HG03097 (cell line): ENCODE results near the gene NHLRC2.
"Not testable (repeated sequence)": the region's sequence is repeated elsewhere in the genome, so short reads cannot be mapped to it uniquely, and the experiment has no call there.

Experiments
- ATAC-seq: cut with Tn5 transposase; IDR thresholded peaks from one replicate; pipeline ENCODE4 v1.9.1; 2021; ENCODE audit not compliant: unreplicated experiment, low FRiP score

NHLRC2 gene

DNA sequence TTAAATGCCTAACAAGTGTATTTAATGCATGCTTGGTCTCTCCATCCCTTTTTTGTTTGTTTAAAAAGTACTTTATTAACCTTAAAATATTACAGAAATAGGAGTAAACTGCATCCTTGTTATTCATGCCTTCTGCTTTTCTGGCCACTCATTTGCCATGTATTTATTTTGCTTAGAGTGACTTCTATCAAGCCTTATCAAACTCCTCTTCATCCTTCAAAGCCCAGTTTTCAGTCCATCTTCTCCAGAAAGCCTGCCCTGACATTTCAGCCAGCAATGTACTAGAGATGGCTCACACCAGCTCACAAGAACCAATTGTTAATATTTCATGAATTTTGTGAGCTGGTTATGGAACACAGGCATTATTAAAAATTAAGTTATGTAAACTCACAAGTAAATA lies 82.8 kb downstream of the NHLRC2 start:
- ATAC-seq, result no peak

DNA sequence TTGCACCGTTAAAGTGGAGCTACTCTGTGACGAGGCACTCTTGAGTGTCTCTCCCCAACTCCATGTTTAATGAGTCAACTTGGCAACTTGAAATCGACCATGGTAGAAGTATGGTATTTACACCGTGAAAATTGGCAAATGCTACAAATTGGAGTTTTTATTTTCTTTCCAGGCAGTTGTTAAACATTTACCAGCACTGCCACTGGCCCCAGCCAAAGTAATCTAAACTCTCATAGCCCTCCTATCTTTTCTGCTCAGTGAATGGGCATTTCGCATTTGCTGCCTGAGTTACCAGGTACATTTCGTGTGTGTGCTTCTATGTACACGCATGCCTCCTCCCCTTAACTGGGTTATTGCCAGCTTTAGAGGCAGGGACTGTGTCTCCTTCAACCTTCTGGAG lies 83.3 kb downstream of the NHLRC2 start:
- no peak for ATAC-seq

DNA sequence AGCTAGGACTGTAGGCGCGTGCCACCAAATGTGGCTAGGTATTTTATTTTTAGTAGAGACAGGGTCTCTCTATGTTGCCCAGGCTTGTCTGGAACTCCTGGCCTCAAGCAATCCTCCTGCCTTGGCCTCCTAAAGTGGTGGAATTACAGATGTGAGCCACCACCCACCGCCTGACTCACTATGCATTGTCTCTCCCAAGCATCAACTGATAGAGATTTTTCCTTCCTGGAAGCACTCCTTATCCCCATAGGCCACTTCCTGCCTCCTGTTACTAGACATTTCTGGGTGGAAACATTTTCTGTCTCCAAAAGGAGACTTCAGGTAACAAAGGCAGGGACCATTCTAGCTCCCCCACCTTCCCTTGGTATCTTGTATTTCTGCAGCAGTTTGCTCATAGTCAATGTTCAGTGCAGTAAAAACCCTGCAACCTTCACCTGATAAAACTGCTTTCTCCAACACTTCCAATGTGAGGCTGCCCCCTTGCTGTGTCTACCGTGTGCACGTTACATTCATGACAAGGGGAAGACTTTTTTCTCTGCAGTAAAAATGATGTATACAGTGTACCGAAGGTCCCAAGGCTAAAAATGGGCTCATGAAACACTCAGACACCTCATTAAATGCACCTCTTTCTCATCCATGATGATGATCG lies 84.9 kb downstream of the NHLRC2 start:
- no peak for ATAC-seq

DNA sequence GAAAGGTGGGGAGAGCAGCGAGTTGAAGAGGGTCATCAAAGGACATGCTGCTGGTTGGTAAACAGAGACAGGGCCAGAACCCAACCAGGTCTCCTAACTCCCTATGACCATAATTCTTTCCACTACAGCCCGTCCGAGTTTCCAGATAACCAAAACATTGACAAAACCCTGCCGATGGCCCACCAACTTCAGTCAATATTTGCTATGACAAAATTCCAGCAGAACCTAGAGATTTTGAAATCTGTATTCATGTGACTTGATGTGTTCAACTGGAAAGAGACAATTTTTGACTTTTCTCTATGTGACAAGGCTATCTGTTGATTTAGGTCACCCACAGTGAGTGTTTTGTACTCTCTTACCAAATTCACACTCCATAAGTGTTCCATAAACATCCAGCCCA lies 86.7 kb downstream of the NHLRC2 start:
- no peak for ATAC-seq

DNA sequence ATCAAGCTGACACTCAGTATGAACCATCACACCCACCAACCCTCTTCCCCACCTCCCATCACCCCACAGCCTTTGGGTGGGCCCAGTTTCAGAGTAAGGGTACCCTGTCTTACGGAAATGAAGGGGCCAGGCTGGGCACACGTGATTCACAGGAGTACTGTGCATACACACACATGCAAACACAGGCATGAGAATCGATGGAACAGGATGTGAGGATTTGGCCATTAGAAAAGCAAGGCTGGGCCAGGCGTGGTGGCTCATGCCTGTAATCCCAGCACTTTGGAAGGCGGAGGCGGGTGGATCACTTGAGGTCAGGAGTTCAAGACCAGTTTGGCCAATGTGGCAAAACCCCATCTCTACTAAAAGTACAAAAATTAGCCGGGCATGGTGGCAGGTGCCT lies 88.7 kb downstream of the NHLRC2 start:
- ATAC-seq, result not testable (repeated sequence)

DNA sequence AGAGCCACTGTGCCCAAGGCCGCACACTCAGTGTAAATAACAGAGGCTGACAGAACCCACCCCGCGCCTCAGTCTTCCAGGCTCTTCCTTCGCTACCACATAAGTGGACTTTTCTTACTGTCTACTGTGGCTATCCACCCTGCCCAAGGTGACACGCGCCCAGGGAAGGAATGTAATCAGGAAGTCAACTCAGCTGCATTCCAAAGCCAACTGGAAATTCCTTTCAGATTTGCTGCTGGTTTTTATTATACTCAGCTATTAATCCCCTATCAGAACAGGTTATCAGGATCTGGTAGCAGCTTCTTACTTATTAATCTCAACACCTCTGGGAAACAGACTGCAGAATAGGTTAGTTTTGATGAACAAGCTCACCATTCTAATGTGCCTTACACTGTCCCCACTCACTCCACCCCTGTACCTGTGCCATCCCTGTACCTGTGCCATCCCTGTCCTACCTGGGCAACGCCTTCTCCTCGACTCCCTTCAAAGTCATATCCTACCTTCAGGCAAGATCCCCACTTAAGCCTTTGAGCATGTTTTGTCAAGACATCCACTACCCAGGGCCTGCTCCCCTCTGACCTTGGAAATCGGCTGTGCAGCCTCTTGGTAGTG lies 90.7 kb downstream of the NHLRC2 start:
- ATAC-seq, result no peak

DNA sequence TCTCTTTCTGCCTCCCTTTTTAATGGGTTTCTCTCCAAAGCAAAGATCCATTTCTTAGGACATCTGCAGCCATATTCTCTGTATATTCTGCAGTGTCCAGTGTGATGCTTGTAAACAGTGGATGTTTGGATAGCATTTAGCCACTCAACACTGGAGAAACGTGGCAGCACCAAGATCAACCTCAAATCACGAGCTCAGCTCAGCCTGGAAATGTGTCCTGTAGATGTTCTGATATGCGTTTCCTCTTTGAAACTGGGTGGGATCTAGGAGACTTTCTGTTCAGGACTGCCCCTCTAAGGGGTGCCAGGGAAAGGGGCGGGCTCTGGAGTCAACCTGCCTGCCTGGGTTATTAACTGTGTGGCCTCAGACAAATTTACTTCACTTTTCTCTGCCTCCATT lies 91.2 kb downstream of the NHLRC2 start:
- ATAC-seq, result no peak

DNA sequence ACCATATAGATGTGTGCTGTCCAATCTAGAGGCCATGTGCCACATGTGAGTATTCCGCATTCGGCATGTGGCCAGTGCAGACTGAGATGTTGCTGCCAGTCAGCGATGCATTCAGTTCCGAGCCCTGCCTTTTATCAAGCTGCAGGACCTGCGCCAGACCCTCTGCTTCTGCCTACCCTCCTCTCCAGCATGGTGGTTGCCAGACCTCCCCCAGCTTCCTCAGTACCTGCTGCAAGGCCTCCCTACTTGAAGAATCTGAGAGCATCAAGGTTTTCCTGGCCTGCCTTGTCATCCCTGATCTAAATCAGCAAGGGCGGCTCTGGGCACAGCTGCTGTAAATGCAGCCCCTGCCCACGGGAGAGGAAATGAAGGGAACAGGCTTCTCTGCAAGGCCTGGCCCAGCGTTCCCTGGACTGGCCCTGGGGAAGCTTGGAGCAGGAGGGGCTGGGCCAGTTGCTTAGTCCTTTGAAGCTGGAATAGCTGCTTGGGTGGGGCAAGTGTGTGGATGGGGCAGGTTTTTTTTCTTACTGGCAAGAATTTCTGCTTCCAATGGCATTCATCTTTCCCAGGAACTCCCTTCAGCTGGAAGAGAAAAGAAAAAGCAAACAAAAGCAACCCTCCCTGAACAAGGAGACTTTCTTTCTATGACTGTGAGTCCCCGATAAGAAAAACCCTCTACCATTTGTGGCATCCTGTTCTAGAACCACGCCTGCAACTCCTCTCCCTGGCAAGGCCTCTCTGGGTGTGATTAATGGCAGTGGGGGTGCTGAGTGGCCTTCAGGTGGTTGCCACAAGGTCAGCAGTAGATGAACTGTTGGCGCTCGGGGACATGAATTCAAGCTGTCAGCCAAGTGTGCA lies 93.0 kb downstream of the NHLRC2 start:
- no peak for ATAC-seq

DNA sequence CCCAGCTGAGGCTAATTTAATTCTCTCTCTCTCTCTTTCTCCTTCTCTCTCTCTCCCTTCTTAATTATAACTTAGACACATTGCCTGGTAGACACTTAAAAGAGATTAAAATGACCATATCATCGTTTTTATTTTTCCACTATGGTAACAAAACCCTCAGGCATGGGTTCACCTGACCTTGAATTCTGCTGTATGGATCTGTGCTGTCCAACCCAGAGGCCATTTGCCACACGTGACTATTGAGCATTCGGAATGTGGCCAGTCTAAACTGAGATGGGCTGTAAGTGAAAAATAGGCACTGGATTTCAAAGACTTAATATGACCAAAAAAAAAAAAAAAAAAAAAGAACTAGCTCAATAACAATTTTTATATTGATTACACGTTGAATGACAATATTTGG lies 93.6 kb downstream of the NHLRC2 start:
- no peak for ATAC-seq

DNA sequence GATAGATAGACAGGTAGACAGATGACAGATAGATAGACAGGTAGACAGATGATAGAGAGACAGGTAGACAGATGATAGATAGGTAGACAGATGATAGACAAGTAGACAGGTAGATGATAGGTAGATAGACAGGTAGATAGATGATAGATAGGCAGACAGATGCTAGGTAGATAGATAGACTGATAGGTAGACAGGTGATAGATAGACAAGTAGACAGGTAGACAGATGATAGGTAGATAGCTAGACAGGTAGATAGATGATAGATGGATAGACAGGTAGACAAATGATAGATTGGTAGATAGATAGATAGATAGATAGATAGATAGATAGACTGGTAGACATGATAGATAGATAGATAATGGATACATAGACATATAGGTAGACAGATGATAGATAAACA lies 95.8 kb downstream of the NHLRC2 start:
- no peak for ATAC-seq

DNA sequence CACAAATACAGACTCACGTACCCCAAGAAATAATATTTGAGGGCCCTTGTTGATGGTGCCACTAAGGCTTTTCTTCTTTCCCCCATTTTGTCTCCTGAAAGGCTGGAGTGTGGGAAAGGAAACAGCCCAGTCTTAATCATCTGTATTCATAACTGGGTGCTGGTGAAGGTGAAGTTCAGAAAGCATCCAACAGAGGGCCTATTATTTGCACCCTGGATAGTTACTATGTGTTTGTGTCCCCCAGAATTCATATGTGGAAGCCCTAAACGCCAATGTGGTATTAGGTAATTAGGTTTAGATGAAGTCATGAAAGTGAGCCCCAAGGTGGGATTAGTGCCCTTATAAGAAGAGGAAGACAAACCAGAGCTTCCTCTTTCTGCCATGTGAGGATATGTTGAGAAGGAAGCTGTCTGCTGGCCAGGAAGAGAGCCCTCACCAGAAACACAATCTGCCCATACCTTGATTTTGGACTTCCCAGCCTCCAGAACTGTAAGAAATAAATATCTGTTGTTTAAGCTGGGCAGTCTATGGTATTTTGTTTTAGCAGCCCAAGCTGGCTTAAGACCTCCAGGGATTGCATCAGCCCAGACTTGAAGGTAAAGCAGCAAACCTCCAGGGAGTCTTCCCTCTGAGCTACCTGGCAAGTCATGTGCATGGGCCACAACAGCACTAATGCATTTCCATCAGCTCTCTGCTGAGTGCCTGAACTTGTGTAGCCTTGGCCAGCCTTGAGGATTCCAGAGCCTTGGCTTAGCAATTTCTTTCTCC lies 99.2 kb downstream of the NHLRC2 start:
- ATAC-seq, result no peak

DNA sequence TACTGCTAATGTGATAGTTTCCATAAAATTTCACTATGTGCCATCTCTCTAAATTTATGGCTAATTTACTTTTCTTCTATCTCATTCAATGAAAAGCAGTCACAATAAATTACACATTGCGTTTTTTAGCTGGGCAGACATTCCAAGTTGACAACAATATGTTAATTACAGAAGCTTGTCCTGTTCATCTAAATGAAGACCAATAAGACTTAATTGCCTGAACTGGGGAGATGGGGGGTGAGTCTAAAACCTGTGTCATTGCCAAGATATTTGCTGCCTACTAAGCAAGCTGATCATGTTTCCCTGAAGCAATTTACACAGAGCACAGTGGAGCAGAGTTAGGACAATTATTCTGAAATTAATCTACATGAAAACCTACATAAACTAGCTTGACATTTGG lies 99.9 kb downstream of the NHLRC2 start:
- ATAC-seq, result no peak

DNA sequence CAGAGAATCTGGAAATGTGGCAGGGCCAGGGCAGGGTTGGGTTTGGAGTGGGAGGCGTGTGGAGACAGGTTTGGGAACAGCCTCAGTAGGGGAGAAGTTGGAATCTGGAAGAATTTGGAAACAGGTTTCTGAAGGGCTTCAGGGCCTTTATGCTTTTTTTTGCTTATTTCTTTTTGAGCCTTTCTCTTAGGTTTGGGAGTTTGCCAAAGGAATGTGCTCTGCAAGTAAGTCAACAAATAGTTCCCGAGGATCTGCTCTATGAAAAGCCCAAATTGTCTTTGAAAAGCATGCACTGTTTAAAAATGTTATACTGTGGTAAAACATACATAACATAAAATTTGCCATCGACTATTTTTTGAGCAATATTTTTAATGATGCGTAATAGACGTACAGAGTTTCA lies 102.6 kb downstream of the NHLRC2 start:
- ATAC-seq, result no peak

DNA sequence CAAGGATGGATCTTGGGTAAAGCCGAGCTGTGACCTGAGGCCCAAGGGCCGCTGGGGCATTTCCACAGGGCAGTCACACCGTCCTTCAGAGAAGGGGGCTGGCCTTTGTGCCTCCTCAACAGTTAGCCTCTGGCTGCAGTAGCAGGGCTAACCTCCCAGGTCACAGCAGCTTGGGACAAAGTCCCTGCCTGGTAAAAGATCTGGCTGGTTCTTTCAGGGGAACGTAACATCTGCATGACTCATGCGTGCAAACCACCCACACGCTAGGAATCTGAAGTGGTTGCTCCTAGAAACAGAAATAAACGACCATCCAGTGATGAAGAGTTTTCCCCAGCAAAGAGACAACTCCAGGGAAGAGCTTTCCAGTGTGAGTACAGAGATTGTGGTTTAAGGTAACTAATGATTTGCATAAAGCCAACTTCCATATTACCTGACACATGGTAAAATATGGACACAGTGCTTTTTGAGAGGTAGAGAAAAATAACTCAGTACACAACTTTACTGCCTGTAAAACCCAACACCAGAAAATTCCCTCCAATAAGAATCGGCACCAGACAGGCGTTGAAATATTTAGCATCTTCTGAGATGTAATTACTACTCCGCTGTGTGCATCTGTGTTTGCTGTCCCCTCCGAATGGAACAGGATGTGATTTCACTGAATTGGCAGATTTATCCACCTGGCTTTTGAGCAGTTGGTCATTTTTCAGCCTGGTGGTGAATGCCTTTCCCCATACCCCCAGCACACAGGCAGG lies 104.3 kb downstream of the NHLRC2 start:
- ATAC-seq, result no peak

DNA sequence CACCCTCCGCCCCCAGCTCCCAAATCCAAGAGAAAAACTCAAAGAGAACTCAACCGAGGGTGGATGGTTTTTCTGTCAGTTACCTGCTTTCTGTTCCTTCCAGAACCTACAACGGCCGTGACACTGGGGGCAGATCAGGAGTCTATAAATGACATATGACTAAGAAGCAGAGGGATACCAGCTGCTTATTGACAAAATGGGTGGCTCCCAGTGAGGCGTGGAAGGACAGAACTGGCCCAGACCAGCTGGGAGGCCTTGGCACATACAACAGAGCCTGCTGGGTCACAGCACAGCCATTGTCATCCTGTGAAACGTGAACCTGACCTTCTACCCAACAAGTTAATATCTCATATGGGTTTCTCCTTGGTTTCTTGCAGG lies 104.9 kb downstream of the NHLRC2 start:
- no peak for ATAC-seq

DNA sequence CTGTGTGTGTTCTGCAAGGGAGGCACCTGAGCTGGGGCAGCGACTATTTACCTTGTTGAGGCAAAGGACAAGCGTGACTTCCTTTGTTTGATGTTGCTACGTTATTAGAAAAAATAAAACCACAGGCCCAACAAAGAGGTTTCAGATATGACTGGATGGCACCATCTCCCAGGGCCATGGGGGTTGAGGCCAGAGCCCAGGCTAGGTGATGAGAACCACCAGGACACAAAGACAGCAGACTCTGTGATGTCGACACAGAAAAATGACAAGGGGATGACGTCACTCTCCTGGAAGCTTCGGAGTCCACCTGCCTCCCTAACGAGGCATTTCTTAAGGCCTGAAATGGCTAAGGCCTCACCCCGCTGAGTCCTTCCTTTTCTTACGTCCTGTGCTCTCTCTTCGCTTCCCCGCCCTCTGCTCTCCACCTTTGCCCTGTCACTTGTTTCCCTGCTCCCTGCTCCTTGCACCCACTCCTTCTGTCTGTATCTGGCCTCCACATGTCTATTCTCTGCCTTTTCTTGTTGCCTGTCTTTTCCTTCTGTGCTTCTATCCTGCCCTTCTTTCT lies 106.2 kb downstream of the NHLRC2 start:
- ATAC-seq, result no peak

DNA sequence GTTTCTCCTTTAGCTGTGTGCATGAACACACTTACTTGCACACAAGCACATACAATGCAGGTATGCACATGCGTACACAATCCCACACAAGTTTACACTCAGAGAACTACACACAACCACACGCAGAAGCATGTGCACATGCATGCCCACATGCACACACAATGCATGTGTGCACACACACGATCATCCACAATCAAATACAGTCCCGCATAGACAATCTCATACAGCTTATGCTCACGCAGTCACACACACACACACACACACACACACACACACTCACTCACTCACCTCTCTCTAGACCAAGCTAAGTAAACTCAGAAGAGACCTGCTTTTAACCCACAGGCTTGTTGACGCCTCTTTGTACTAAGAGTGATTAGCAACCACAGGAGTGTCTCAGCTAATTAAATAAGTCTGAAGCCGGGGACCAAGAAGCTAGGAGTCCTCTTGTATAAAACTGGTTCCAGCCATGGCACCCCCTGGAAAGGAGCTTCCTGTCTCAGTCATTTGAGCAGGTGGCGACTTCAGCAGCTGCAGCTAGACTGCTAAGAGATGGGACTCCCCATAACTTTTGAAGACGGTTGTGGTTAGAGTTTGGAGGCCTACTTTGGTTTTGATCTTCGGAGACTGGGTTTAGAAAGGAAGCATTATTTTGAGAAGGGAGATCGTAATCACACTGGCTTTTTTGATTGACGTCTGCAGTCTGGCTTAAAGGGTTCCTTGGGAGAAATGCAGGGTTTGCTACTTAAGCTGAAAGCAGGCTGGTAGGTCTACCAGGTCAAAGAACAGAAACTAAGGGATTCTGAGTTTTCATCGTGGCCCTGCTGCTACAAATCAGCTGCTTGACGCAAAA lies 106.9 kb downstream of the NHLRC2 start:
- peak; percentile 52 for ATAC-seq

DNA sequence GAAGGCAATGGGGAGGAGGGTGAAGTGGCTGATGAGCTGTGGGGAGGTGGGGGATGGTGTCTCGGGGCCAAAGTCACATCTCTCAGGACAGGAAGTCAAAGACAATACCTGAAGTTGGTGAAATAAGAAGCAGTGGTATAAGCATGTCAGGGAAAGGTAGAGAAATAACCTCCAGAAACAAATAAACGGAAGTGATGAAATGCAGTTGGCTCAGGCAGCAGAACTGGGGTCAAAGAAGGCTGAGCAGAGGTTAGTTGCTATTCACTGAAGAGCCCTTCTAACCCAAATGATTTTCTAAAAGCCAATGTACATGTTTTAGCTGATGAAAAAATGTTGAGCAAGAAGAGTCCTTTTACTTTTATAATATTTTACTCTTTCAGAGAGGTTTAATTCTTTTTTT lies 110.6 kb downstream of the NHLRC2 start:
- ATAC-seq, result no peak

DNA sequence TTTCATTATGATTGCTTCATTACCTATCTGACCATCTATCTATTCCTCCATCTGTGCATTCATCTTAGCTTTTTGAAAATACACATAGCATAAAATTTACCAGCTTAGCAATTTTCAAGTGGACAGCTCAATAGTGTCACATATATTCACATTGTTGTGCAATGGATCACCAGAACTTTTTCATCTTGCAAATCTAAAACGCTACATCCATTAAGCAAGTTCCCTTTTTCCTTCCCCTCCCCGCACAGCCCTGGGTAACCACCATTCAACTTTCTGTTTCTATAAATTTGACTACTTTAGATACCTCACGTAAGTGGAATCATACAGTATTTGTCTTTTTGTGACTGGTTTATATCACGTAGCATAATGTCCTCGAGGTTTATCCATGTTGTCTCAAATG lies 111.2 kb downstream of the NHLRC2 start:
- no peak for ATAC-seq
